CD4-positive, alpha-beta T cell (primary cell): Measurements from ENCODE around the gene LDAH. TPM values are rescaled to one million over a fixed set of nuclear protein-coding genes. Genes with fewer than 3 reads are reported as not detected.

Source experiments
- ATAC-seq: fragments of 200-7000 bp; cut with Tn5 transposase; one replicate; pipeline ENCODE4 v1.10.0; 2022; ENCODE audit warnings: mild to moderate bottlenecking; ENCODE audit not compliant: poor library complexity
- CTCF ChIA-PET: fragments of 350-600 bp; sonication (Branson Sonifier 250); formaldehyde crosslinking; loops from one replicate; lab custom pipeline; 2021; ENCODE audit warnings: antibody characterized with exemption, inconsistent platforms; lab: Charles Lee
- POLR2A ChIA-PET: fragments of 350-600 bp; sonication (Branson Sonifier 250); formaldehyde crosslinking; loops from one replicate; lab custom pipeline; 2021; ENCODE audit warnings: antibody characterized with exemption, inconsistent platforms; lab: Charles Lee
- DNase-seq, 14 experiments: peaks; one replicate each; pipeline ENCODE4 v3.0.0-alpha.2; 2013 to 2020; ENCODE audit warnings: mixed read lengths in 2 of 14
- H3K27ac ChIP-seq, 2 donors: one replicate each; pipeline versions ENCODE4 v1.5.1 to v1.7.0; 2013; ENCODE audit warnings: low read length in 2 of 2, low read depth in 1 of 2, mild to moderate bottlenecking in 1 of 2
- H3K27me3 ChIP-seq, 2 experiments: 1 replicate in 1 of 2; 2 replicates in 1 of 2; pipeline versions ENCODE4 v1.6.1 to v1.7.0; 2013; ENCODE audit warnings: low read length in 2 of 2, control low read depth in 1 of 2, mild to moderate bottlenecking in 1 of 2, moderate library complexity in 1 of 2; ENCODE audit not compliant: insufficient read depth in 2 of 2, control insufficient read depth in 1 of 2
- H3K36me3 ChIP-seq: one replicate; pipeline ENCODE4 v1.6.1; 2013; ENCODE audit warnings: low read length, control low read depth; ENCODE audit not compliant: insufficient read depth
- H3K4me1 ChIP-seq: one replicate; pipeline ENCODE4 v1.6.1; 2013; ENCODE audit warnings: low read length, control low read depth; ENCODE audit not compliant: insufficient read depth
- H3K4me3 ChIP-seq: one replicate; pipeline ENCODE4 v1.5.1; 2013; ENCODE audit warnings: mild to moderate bottlenecking, low read length, moderate library complexity
- H3K9me3 ChIP-seq, 2 experiments: 1 replicate in 1 of 2; 2 replicates in 1 of 2; pipeline versions ENCODE4 v1.6.1 to v1.7.0; 2013; ENCODE audit warnings: low read length in 2 of 2, mild to moderate bottlenecking in 2 of 2, control low read depth in 1 of 2, moderate library complexity in 1 of 2; ENCODE audit not compliant: control insufficient read depth in 1 of 2, insufficient read depth in 1 of 2
- H3K27ac Mint-ChIP-seq: one replicate; pipeline ENCODE4 v1.8.0; 2020; ENCODE audit warnings: mixed read lengths
- H3K27me3 Mint-ChIP-seq: one replicate; pipeline ENCODE4 v1.8.0; 2021; ENCODE audit warnings: mixed read lengths
- H3K36me3 Mint-ChIP-seq: one replicate; pipeline ENCODE4 v1.8.0; 2021; ENCODE audit warnings: low read depth, mixed read lengths
- H3K4me1 Mint-ChIP-seq: one replicate; pipeline ENCODE4 v1.8.0; 2021; ENCODE audit warnings: low read depth, mixed read lengths
- H3K4me3 Mint-ChIP-seq: one replicate; pipeline ENCODE4 v1.8.0; 2020; ENCODE audit warnings: mild to moderate bottlenecking, mixed read lengths
- H3K9me3 Mint-ChIP-seq: one replicate; pipeline ENCODE4 v1.8.0; 2020; ENCODE audit warnings: mixed read lengths
- CTCF ChIP-seq: fragments of 200-600 bp; IDR thresholded peaks from one replicate; pipeline ENCODE4 v1.8.0; 2022; ENCODE audit warnings: antibody characterized with exemption, mild to moderate bottlenecking
- intact Hi-C, 2 experiments: fragments of 100-400 bp; cut with DNase I in 1 of 2; cut with micrococcal nuclease in 1 of 2; formaldehyde crosslinking; loops; one replicate each; pipeline versions ENCODE4 v1.15.1 to v1.9.0; 2023 to 2025; cut with DNase I, micrococcal nuclease
- total RNA-seq, 174 experiments: library from RNA in 2 of 174; stranded (reverse) in 2 of 174; gene quantifications; one replicate each; pipeline ENCODE4 v1.2.3 and lab custom pipeline; 2021 to 2026

The LDAH gene
- total RNA-seq, 2 experiments from 2014 or later = 6.5 to 7.2 TPM

GRCh38 chr2:20829861-20830260 is 7.0 kb upstream of the LDAH start:
- no peak for TF ChIP-seq CTCF
- H3K27ac Mint-ChIP-seq = no peak overlapping the region
- Histone ChIP-seq H3K27ac (no peak overlapping the region), H3K27me3 (peaks cover 11 to 16% of the 10 kb centered on the region in 2 experiments), H3K36me3 (no peaks in the 10 kb centered on the region), H3K4me1 (no peaks in the 10 kb centered on the region), H3K4me3 (no peak overlapping the region), H3K9me3 (no peaks in the 10 kb centered on the region)
- no peak overlapping the region for H3K4me3 Mint-ChIP-seq
- DNase-seq (no peak), ATAC-seq (no peak)
- H3K36me3 Mint-ChIP-seq = no peaks in the 10 kb centered on the region
- no peaks in the 10 kb centered on the region for H3K9me3 Mint-ChIP-seq
- H3K27me3 Mint-ChIP-seq = peaks cover 31% of the 10 kb centered on the region
- H3K4me1 Mint-ChIP-seq = no peaks in the 10 kb centered on the region
- ChIA-PET POLR2A (no interaction called here), CTCF (no interaction called here)
- intact Hi-C loops = loop anchor here (10.0 kb wide), 2 partner anchors 165 to 475 kb away; partner anchors contain the start of genes GDF7 (in 1 of the 2) and PUM2 (in 1 of the 2)

GRCh38 chr2:20823917-20824316 is 1.0 kb upstream of the LDAH start:
- H3K36me3 Mint-ChIP-seq = peaks cover 16% of the 10 kb centered on the region
- no peaks in the 10 kb centered on the region for H3K9me3 Mint-ChIP-seq
- no peaks in the 10 kb centered on the region for H3K27me3 Mint-ChIP-seq
- Histone ChIP-seq H3K27ac (no peak overlapping the region), H3K36me3 (no peaks in the 10 kb centered on the region), H3K27me3 (no peaks in the 10 kb centered on the region), H3K4me3 (no peak overlapping the region), H3K4me1 (peaks cover 9% of the 10 kb centered on the region), H3K9me3 (no peaks in the 10 kb centered on the region)
- CTCF ChIA-PET = interaction anchor here (1.3 kb wide), 1 partner anchor 173 kb away, joined by 7 read pairs; the partner anchor contains the start of gene HS1BP3
- ATAC-seq (no peak), DNase-seq (no peak)
- H3K4me3 Mint-ChIP-seq = peak overlapping the region; percentile 73
- no peak for TF ChIP-seq CTCF
- intact Hi-C loops = loop anchor here (2.0 to 10.0 kb wide), 3 partner anchors 159 to 469 kb away; partner anchors contain the start of genes GDF7 (in 1 of the 2) and PUM2 (in 1 of the 2)
- H3K27ac Mint-ChIP-seq = peak overlapping the region; percentile 99
- POLR2A ChIA-PET = interaction anchor here (1.1 to 2.9 kb wide), 5 partner anchors 12 to 377 kb away, joined by 3 to 16 read pairs (median 5); partner anchors contain the start of genes HS1BP3 and RHOB
- peaks cover 35% of the 10 kb centered on the region for H3K4me1 Mint-ChIP-seq

- Histone ChIP-seq H3K36me3 (no peaks in the 10 kb centered on the region), H3K4me3 (no peak overlapping the region), H3K4me1 (peaks cover 7% of the 10 kb centered on the region), H3K27me3 (no peaks in the 10 kb centered on the region), H3K27ac (no peak overlapping the region), H3K9me3 (no peaks in the 10 kb centered on the region)
- no peaks in the 10 kb centered on the region for H3K27me3 Mint-ChIP-seq
- intact Hi-C loops = no loop called here
- peak overlapping the region; percentile 10 for H3K27ac Mint-ChIP-seq
- DNase-seq (no peak), ATAC-seq (no peak)
- POLR2A ChIA-PET = no interaction called here
- peak overlapping the region; percentile 58 for H3K4me3 Mint-ChIP-seq
- no peaks in the 10 kb centered on the region for H3K9me3 Mint-ChIP-seq
- peaks cover 50% of the 10 kb centered on the region for H3K4me1 Mint-ChIP-seq
- CTCF ChIA-PET = interaction anchor here (1.0 kb wide), 1 partner anchor 168 kb away, joined by 3 read pairs; the partner anchor contains the start of gene HS1BP3
- H3K36me3 Mint-ChIP-seq = peaks cover 16% of the 10 kb centered on the region
- TF ChIP-seq CTCF = no peak
These were observed 4.1 kb downstream of the LDAH start for GRCh38 chr2:20818820-20819219.
